A549 treated with AZD9567 at 1 μM for 4 hours (cell line): ENCODE data around the gene MSMP. TPM values are rescaled to one million over a fixed set of nuclear protein-coding genes. Genes with fewer than 3 reads are reported as not detected.

Experiments used
- total RNA-seq: library from RNA; stranded (reverse); fragments of 200-300 nt; extraction: Qiagen RNA extraction; gene quantifications from 5 replicates; pipeline ENCODE4 v1.2.3, GENCODE V29; 2022; ENCODE audit not compliant: insufficient read depth

The MSMP gene
- 0.23 to 0.29 TPM (median 0.26 TPM) in 3 of 5 replicates, not detected in the others for total RNA-seq

GRCh38 chr9:35754264-35754663 lies at the start of gene MSMP:
TSS of gene MSMP (minus strand) at chr9:35754276. CDS start at chr9:35754129, 147 bp downstream.

GRCh38 chr9:35791297-35791921 lies 37.3 kb upstream of the MSMP start, which contains the start of gene NPR2:
TSS of gene NPR2 (plus strand) at chr9:35791591. CDS start at chr9:35792409, 818 bp downstream.

GRCh38 chr9:35748858-35749514 lies 5.1 kb downstream of the MSMP start, which contains the start of the genes GBA2 and RGP1:
TSS of gene GBA2 (minus strand) at chr9:35749228. CDS start at chr9:35748704, 524 bp downstream.
TSS of gene RGP1 (plus strand) at chr9:35749287. CDS start at chr9:35749756, 469 bp downstream.

GRCh38 chr9:35732185-35732799 lies 21.8 kb downstream of the MSMP start, which contains the start of the genes CREB3 and TLN1:
TSS of gene CREB3 (plus strand) at chr9:35732666. CDS start at chr9:35732773, 107 bp downstream.
TSS of gene TLN1 (minus strand) at chr9:35732195. CDS start at chr9:35725694, 6,501 bp downstream.

Other genes starting within 250 kb of the MSMP start
- 30.0 to 33.3 TPM (median 32.3 TPM) in 5 replicates for gene TESK1, start 149.0 kb downstream of the MSMP start, total RNA-seq
- gene CD72, start 135.9 kb downstream of the MSMP start, total RNA-seq: 0.15 to 0.29 TPM (median 0.18 TPM) in 4 of 5 replicates, not detected in the other
- gene SIT1, start 103.3 kb downstream of the MSMP start, total RNA-seq: not detected in 5 replicates
- 4.1 to 24.8 TPM (median 6.7 TPM) in 4 of 5 replicates, not detected in the other for gene RMRP, start 96.3 kb downstream of the MSMP start, total RNA-seq
- gene CCDC107, start 96.0 kb downstream of the MSMP start, total RNA-seq: 25.4 to 30.2 TPM (median 27.1 TPM) in 5 replicates
- gene ARHGEF39, start 89.1 kb downstream of the MSMP start, total RNA-seq: 10.5 to 16.6 TPM (median 15.3 TPM) in 5 replicates
- 3.6 to 9.1 TPM (median 6.0 TPM) in 5 replicates for gene CA9, start 80.3 kb downstream of the MSMP start, total RNA-seq
- 630 to 705 TPM (median 658 TPM) in 5 replicates for gene TPM2, start 64.4 kb downstream of the MSMP start, total RNA-seq
- gene TLN1, start 22.1 kb downstream of the MSMP start, total RNA-seq: 112 to 140 TPM (median 116 TPM) in 5 replicates
- 55.7 to 63.0 TPM (median 56.5 TPM) in 5 replicates for gene CREB3, start 21.6 kb downstream of the MSMP start, total RNA-seq
- gene GBA2, start 5.0 kb downstream of the MSMP start, total RNA-seq: 31.9 to 45.0 TPM (median 40.0 TPM) in 5 replicates
- 12.8 to 15.8 TPM (median 14.8 TPM) in 5 replicates for gene RGP1, start 5.0 kb downstream of the MSMP start, total RNA-seq
- gene NPR2, start 37.3 kb upstream of the MSMP start, total RNA-seq: 4.8 to 5.5 TPM (median 5.5 TPM) in 4 of 5 replicates, not detected in the other
- 0.21 to 0.47 TPM (median 0.40 TPM) in 4 of 5 replicates, not detected in the other for gene SPAG8, start 58.0 kb upstream of the MSMP start, total RNA-seq
- 60.2 to 112 TPM (median 101 TPM) in 5 replicates for gene HINT2, start 60.8 kb upstream of the MSMP start, total RNA-seq
- not detected in 5 replicates for gene FAM221B, start 74.5 kb upstream of the MSMP start, total RNA-seq
- gene TMEM8B, start 75.0 kb upstream of the MSMP start, total RNA-seq: 1.5 to 3.6 TPM (median 3.1 TPM) in 5 replicates
- not detected in 5 replicates for gene OR13J1, start 116.1 kb upstream of the MSMP start, total RNA-seq
- gene HRCT1, start 151.9 kb upstream of the MSMP start, total RNA-seq: 0.17 to 0.23 TPM (median 0.19 TPM) in 4 of 5 replicates, not detected in the other
- gene SPAAR, start 155.2 kb upstream of the MSMP start, total RNA-seq: 0.05 TPM in 1 of 5 replicates, not detected in the others
- not detected in 5 replicates for gene OR2S2, start 203.9 kb upstream of the MSMP start, total RNA-seq